Glomerular visceral epithelial cell (primary cell): ENCODE data around the gene BZW1.

Experiments used
- DNase-seq: peaks from one replicate; pipeline ENCODE4 v3.0.0-alpha.2; 2016; ENCODE audit errors: extremely low spot score

Gene BZW1

DNA sequence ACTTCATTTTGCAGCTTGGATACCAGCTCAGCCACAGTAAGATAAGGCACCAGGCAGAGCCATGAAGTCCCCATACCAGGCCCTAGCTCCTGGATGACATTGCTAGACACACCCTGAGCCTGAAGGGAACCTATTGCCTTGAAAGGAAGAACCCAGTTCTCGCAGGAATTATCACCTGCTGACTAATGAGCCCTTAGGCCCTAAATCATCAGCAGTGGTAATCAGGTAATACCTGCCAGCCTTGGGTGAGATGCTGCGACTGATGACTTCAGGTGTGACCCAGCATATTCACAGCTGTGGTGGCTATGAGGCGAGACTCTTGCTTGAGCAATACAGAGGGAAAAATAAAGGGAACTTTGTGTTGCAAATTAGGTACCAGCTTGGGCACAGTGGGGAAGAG is 27.8 kb downstream of the BZW1 start:
- no peak for DNase-seq

DNA sequence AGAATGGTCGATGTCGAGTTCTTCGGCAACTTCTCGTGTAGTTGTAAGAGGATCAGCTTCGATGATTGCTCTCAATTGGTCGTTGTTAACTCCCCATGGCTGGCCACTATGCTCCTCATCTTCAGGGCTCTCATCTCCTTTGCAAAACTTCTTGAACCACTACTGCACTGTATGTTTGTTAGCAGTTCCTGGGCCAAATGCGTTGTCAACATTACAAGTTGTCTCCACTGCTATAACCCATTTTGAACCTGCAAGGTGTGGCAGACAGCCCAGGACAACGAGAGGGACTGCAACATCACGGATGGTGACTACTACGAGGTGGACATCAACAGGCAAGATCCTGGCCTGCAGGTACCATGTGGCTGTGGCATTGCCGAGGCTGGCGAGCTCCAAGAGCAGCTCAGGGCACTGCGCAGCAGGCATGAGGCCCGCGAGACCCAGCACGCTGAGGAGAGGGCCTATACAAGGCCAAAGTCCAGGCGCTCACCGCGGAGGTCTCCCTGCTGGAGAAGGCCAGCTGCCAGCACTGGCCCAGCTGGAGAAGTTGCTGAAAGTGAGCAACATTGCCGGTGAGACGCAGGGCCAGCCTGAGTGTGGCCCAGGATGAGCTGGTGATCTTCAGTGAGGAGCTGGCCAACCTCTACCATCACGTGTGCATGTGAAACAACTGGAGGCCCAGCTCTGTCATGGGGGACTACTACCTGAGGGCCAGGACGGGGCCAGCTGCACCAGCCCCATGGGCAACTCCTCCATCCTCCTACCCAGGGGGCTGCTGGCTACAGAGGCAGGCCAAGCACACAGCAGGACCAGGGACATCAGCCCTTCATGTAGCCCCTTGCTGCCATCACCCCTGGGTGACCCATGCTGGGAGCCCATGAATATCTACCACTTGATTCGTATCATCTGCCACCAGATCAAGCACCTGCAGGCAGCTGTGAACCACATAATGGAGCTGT is 32.6 kb downstream of the BZW1 start:
- DNase-seq, result no peak

DNA sequence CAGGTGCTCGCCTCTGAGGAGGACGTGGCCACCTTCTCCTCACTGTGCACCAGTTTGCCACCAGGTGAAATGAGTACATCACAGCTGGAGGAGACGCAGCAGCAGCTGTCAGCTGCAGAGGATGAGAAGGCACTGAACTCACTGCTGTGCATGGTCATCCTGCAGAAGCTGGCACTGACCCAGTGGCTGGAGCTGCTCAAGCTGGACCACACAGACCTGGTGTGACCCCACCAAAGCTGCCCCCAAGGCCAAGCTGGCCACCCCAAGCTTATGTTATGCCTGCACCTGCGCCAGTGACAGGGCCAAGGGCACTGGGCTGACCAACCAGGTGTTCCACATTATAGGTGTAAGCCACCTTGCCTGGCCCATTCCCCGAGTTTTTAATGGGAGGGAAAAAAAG is 33.5 kb downstream of the BZW1 start:
- DNase-seq, result no peak

- DNase-seq, result no peak
Observed at GRCh38 chr2:200845669-200846325, 34.1 kb downstream of the BZW1 start.

DNA sequence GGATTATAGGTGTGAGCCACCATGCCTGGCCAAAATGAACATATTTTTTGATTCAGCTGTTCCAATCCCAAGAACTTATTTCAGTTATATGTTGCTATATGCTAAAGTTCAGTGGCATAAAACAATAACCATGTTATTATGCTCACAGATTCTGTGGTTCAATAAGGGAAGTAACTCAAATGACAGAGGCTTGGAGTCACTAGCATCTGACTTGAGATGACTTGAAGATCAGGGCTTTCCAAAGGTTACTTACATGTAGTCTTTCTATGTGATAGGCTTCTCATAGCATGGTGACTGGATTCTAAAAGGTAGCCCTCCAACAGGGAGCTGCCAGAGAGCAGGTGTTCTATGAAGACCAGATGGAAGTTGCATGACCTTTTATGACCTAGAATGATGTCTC is 35.6 kb downstream of the BZW1 start:
- no peak for DNase-seq

- no peak for DNase-seq
Observed at GRCh38 chr2:200847939-200848338, 36.2 kb downstream of the BZW1 start.

DNA sequence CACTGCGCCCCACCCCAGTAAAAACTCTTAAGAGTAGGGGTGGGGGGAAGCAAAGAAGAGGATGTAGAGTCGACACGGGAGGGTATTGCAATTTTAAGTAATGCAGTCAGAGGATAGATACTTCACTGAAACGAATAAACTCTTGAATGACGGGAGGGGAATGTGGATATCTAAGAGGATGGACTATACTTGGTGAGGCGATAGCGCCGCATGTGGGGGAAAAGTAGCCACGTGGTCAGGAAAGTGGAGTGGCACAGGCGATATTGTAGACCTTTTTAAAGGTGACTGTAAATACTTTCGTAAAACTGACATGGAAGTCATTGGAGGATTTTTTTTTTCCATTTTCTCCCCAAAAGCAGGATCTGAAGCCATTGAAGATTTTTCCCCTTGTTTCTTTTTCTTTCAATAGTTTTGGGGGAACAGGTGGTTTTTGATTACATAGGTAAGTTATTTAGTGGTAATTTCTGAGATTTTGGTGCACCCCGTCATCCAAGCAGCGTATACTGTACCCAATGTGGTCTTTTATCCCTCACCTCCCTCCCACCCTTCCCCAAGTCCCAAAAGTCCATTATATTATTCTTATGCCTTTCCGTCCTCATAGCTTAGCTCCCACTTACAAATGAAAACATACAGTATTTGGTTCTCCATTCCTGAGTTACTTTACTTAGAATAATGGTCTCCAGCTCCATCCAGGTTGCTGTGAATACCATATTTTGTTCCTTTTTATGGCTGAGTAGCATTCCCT is 39.0 kb downstream of the BZW1 start:
- DNase-seq, result no peak

GRCh38 chr2:200851398-200852248 is 39.9 kb downstream of the BZW1 start:
- no peak for DNase-seq

DNA sequence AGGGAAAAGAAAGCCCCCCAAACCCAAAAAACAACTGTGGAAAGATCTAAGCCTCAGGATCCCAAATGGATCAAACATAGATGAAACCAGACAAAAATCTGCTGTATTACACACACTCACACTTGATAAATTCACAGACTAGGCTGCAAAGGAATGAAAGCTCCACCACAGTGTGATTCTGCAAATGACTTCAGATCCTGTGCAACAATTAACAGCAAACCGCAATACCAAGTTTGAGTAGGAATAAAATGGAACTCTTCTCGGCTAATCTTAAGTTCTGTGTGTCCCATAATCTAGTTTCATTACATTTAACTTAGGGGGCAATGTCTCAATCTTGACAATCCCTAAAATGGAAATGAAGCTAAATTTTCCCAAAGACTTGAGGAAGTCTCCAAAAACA is 40.9 kb downstream of the BZW1 start:
- DNase-seq, result no peak

GRCh38 chr2:200856806-200857205 is 45.1 kb downstream of the BZW1 start:
- DNase-seq, result no peak

GRCh38 chr2:200860092-200860795 is 48.5 kb downstream of the BZW1 start:
- DNase-seq, result no peak

- DNase-seq, result no peak
Observed at GRCh38 chr2:200861617-200862155, 50.0 kb downstream of the BZW1 start.

DNA sequence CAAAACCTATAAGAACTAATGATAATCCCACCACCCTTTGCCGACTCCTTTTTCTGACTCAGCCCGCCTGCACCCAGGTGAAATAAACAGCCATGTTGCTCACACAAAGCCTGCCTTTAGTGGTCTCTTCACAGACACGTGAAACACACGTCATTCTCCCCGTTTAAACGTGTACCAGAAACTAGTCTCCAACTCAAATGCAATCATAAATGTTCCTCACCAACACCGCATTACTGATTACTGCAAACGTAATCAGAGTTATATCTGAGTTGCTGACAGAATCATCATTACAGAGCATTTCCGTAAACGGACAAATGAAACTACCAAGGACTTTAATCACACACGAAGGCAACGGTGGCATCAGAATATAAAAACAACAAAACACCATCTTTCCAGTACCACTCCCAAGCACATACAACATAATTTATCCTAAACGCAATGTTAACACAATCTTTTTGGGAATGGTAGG is 50.9 kb downstream of the BZW1 start:
- peak; percentile 56 for DNase-seq

DNA sequence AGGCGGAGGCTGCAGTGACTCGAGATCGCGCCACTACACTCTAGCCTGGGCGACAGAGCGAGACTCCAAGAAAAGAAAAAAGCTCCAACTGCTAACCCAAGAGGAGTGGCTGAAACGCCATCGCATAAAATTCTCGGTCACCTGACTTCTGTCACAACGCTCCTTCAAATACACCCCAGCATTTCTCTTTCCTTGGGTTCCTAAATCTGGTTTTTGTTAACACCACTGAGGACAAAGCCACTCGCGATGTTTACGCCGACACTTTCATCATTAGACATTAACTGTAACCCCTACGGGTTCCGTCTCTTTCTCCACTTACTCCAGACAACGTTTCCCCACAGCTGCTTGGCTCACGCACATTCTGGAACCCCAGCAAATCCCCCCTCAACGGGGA is 52.1 kb downstream of the BZW1 start:
- peak; percentile 37 for DNase-seq

DNA sequence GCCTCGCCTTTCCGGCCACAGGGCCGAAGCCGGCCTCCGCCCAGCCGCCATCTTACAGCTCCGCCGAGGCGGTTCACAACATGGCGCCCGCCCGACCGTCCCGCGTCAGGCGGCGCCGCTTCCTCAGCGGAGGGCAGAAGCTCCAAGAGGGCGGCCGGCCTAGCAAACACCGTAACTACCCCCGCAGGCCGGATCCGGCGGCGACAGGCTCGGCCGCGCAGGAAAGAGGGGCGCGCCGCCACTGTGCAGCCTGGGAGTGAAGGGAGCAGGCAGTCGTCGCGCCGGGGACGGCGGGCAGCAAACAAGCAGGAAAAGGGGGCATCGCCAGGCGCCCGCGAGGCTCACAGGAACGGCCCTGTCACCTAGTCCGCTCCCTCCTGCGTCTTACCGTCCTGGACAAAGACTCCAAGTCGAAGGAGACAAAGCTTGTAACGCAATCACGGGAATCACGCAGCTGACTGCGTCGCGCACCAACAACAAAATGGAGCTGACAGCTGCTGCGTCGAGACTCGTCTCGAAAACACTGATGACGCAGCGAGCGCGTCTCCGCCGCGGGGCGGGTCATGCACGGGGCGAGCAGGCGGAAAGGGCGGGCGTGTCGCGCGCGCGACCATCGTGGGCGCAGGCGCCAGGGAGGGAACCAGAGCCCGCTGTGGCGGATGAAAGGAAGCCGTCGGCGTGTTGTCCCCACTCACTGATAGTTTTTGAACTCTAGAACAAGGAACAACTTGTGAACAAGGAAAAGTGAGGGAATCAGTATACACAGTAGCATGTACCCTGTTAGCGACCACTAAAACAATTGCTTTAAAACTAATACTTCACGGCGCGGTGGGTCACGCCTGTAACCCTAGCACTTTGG is 52.7 kb downstream of the BZW1 start, which contains the start of gene CLK1:
TSS of gene CLK1 (minus strand) at position 483 of the 859 bp plus-strand sequence. CDS start 2,796 bp downstream, outside the sequence.
- DNase-seq, result peak; percentile 92

DNA sequence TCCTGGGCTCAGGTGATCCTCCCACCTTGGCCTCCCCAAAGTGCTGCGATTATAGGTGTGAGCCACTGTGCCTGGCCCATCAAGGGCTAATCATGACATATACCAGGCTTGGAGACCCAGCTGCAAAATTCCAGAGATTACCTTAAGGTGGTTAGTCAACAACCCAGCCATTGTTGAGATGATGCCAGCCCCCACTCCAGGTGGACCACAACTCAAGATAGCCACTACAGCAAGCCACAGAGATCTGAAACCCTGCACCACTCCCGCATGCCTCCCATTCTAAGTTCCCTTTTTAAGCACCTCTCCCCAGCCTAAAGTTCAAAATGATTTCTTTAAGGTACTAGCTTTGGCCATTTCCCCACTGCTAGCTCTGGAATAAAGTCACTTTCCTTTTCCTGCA is 57.3 kb downstream of the BZW1 start:
- no peak for DNase-seq

DNA sequence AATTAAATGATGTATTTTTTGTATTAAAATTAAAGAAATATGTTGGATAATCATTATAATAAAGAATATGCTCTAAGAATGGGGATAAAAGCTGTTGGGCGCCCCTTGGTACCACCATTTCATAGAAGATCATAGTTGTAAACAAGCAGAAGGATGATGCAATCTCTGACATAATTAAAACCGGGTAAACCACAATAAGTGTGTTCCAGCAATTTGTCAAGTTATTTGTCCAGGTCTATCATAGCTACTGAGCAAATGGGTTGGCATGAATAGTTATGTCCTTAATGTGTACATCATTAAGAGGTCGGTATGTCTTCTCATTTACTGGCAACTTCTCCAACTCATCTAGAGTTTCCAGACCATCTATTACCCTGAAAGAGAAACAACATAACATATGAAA is 59.4 kb downstream of the BZW1 start:
- no peak for DNase-seq

DNA sequence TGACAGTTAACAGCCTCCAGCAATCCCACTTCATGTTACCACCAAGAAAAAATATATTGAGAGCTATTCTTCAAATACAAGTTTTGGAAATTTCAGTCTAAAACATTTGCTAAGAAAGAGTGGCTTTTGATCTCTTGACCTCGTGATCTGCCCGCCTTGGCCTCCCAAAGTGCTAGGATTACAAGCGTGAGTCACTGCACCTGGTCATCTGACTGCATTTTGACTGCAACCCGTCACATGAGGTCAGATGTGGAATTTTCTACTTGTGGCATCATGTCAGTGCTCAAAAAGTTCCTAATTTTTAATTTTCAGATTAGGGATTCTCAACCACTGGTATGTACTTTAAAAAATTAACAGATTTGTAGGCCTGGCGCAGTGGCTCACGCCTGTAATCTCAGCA is 61.9 kb downstream of the BZW1 start:
- no peak for DNase-seq
